Nephron (organoid): ENCODE results near the gene CTNNA3.

ENCODE experiments used
- H3K27ac Mint-ChIP-seq, 3 experiments: 2 replicates each; pipeline ENCODE4 v1.8.0; 2020; ENCODE audit warnings: mixed read lengths in 3 of 3, mild to moderate bottlenecking in 2 of 3, moderate library complexity in 1 of 3
- H3K27me3 Mint-ChIP-seq: 2 replicates; pipeline ENCODE4 v1.8.0; 2021; ENCODE audit warnings: low read depth, mild to moderate bottlenecking, moderate library complexity, mixed read lengths
- H3K36me3 Mint-ChIP-seq: 2 replicates; pipeline ENCODE4 v1.8.0; 2020; ENCODE audit warnings: low read depth, mixed read lengths
- H3K4me1 Mint-ChIP-seq: 2 replicates; pipeline ENCODE4 v1.8.0; 2020; ENCODE audit warnings: mixed read lengths
- H3K4me3 Mint-ChIP-seq, 3 experiments: 2 replicates each; pipeline ENCODE4 v1.8.0; 2020; ENCODE audit warnings: mild to moderate bottlenecking in 3 of 3, mixed read lengths in 3 of 3, moderate library complexity in 2 of 3
- H3K9me3 Mint-ChIP-seq: 2 replicates; pipeline ENCODE4 v1.8.0; 2020; ENCODE audit warnings: mixed read lengths
- CTCF ChIP-seq, 3 experiments: fragments of 200-600 bp; sonication (generic); IDR thresholded peaks; one replicate each; pipeline ENCODE4 v1.5.0; 2021; ENCODE audit warnings: antibody characterized with exemption in 3 of 3; ENCODE audit not compliant: unreplicated experiment in 3 of 3

Gene CTNNA3

GRCh38 chr10:66353422-66353821, 1342.6 kb downstream of the CTNNA3 start:
- H3K4me1 Mint-ChIP-seq: peaks cover 5% of the 10 kb centered on the region

GRCh38 chr10:66350622-66351399, 1345.2 kb downstream of the CTNNA3 start:
- no peaks in the 10 kb centered on the region for H3K9me3 Mint-ChIP-seq
- no peak overlapping the region for H3K27ac Mint-ChIP-seq
- H3K36me3 Mint-ChIP-seq: no peaks in the 10 kb centered on the region
- H3K4me1 Mint-ChIP-seq: peaks cover 5% of the 10 kb centered on the region
- no peak for TF ChIP-seq CTCF (IDR thresholded peaks at IDR 0.05; ENCODE audit: unreplicated experiment in 3 of 3)
- H3K4me3 Mint-ChIP-seq: no peak overlapping the region
- H3K27me3 Mint-ChIP-seq: no peaks in the 10 kb centered on the region

More at GRCh38 chr10:66353422-66353821, 1342.6 kb downstream of the CTNNA3 start:
- H3K9me3 Mint-ChIP-seq: no peaks in the 10 kb centered on the region
- no peaks in the 10 kb centered on the region for H3K36me3 Mint-ChIP-seq
- H3K4me3 Mint-ChIP-seq: no peak overlapping the region
- no peak overlapping the region for H3K27ac Mint-ChIP-seq
- no peak for TF ChIP-seq CTCF (IDR thresholded peaks at IDR 0.05; ENCODE audit: unreplicated experiment in 3 of 3)
- no peaks in the 10 kb centered on the region for H3K27me3 Mint-ChIP-seq

GRCh38 chr10:66349726-66350125, 1346.3 kb downstream of the CTNNA3 start:
- Mint-ChIP-seq H3K36me3 (no peaks in the 10 kb centered on the region), H3K9me3 (no peaks in the 10 kb centered on the region)

GRCh38 chr10:66349076-66349475, 1346.9 kb downstream of the CTNNA3 start:
- no peak for TF ChIP-seq CTCF (IDR thresholded peaks at IDR 0.05; ENCODE audit: unreplicated experiment in 3 of 3)
- no peak overlapping the region for H3K27ac Mint-ChIP-seq
- H3K4me1 Mint-ChIP-seq: peaks cover 5% of the 10 kb centered on the region
- no peaks in the 10 kb centered on the region for H3K27me3 Mint-ChIP-seq
- no peaks in the 10 kb centered on the region for H3K9me3 Mint-ChIP-seq
- no peak overlapping the region for H3K4me3 Mint-ChIP-seq
- no peaks in the 10 kb centered on the region for H3K36me3 Mint-ChIP-seq

More at GRCh38 chr10:66349726-66350125, 1346.3 kb downstream of the CTNNA3 start:
- Mint-ChIP-seq H3K4me3 (no peak overlapping the region), H3K27ac (no peak overlapping the region), H3K4me1 (peaks cover 5% of the 10 kb centered on the region), H3K27me3 (no peaks in the 10 kb centered on the region)
- TF ChIP-seq CTCF (IDR thresholded peaks at IDR 0.05; ENCODE audit: unreplicated experiment in 3 of 3): no peak

- Mint-ChIP-seq H3K9me3 (peaks cover 23% of the 10 kb centered on the region), H3K27ac (no peak overlapping the region), H3K4me3 (no peak overlapping the region)
Observed at GRCh38 chr10:66337211-66337610, 1358.8 kb downstream of the CTNNA3 start.

More at GRCh38 chr10:66337211-66337610, 1358.8 kb downstream of the CTNNA3 start:
- TF ChIP-seq CTCF (IDR thresholded peaks at IDR 0.05; ENCODE audit: unreplicated experiment in 3 of 3): no peak
- Mint-ChIP-seq H3K36me3 (no peaks in the 10 kb centered on the region), H3K27me3 (no peaks in the 10 kb centered on the region), H3K4me1 (no peaks in the 10 kb centered on the region)
